ENCODE results near the gene NTNG1.

Gene NTNG1

GRCh38 chr1:107454791-107455190 lies 314.0 kb downstream of the NTNG1 start:
- TF ChIP-seq CTCF (IDR thresholded peaks at IDR 0.05; ENCODE audit: low read depth, low read length, missing control alignments), result no peak
- no peak for DNase-seq (ENCODE audit: extremely low read depth, low read depth)
- H3K4me3 ChIP-seq (replicated peaks; ENCODE audit: low read depth, low read length), result no peak overlapping the region

GRCh38 chr1:107457989-107458388 lies 317.1 kb downstream of the NTNG1 start:
- H3K4me3 ChIP-seq (replicated peaks; ENCODE audit: low read depth, low read length), result no peak overlapping the region
- DNase-seq (ENCODE audit: extremely low read depth, low read depth), result no peak
- TF ChIP-seq CTCF (IDR thresholded peaks at IDR 0.05; ENCODE audit: low read depth, low read length, missing control alignments), result no peak

- no peak for TF ChIP-seq CTCF (IDR thresholded peaks at IDR 0.05; ENCODE audit: low read depth, low read length, missing control alignments)
- H3K4me3 ChIP-seq (replicated peaks; ENCODE audit: low read depth, low read length), result no peak overlapping the region
- no peak for DNase-seq (ENCODE audit: extremely low read depth, low read depth)
Observed at GRCh38 chr1:107459204-107459904, 318.5 kb downstream of the NTNG1 start.

- no peak for DNase-seq (ENCODE audit: extremely low read depth, low read depth)
- TF ChIP-seq CTCF (IDR thresholded peaks at IDR 0.05; ENCODE audit: low read depth, low read length, missing control alignments), result no peak
- H3K4me3 ChIP-seq (replicated peaks; ENCODE audit: low read depth, low read length), result no peak overlapping the region
Observed at GRCh38 chr1:107460035-107460434, 319.2 kb downstream of the NTNG1 start.

- DNase-seq (ENCODE audit: extremely low read depth, low read depth), result no peak
- no peak overlapping the region for H3K4me3 ChIP-seq (replicated peaks; ENCODE audit: low read depth, low read length)
- no peak for TF ChIP-seq CTCF (IDR thresholded peaks at IDR 0.05; ENCODE audit: low read depth, low read length, missing control alignments)
Observed at GRCh38 chr1:107464827-107465226, 324.0 kb downstream of the NTNG1 start.

- DNase-seq (ENCODE audit: extremely low read depth, low read depth), result no peak
- TF ChIP-seq CTCF (IDR thresholded peaks at IDR 0.05; ENCODE audit: low read depth, low read length, missing control alignments), result no peak
- H3K4me3 ChIP-seq (replicated peaks; ENCODE audit: low read depth, low read length), result no peak overlapping the region
Observed at GRCh38 chr1:107467286-107467685, 326.4 kb downstream of the NTNG1 start.

- no peak overlapping the region for H3K4me3 ChIP-seq (replicated peaks; ENCODE audit: low read depth, low read length)
- TF ChIP-seq CTCF (IDR thresholded peaks at IDR 0.05; ENCODE audit: low read depth, low read length, missing control alignments), result no peak
Observed at GRCh38 chr1:107467811-107468210, 327.0 kb downstream of the NTNG1 start.

More at GRCh38 chr1:107467811-107468210, 327.0 kb downstream of the NTNG1 start:
- no peak for DNase-seq (ENCODE audit: extremely low read depth, low read depth)
